Measurements from ENCODE around the gene CFAP54. TPM values are rescaled to one million over a fixed set of nuclear protein-coding genes. Genes with fewer than 3 reads are reported as not detected.

CFAP54 gene
- polyA plus RNA-seq, 3 donors: not detected

GRCh38 chr12:96502949-96503532 is 13.7 kb downstream of the CFAP54 start:
- Histone ChIP-seq H3K9me3 (replicated peaks in 1 of 2; ENCODE audit: control insufficient read depth in 1 of 2, insufficient read depth in 1 of 2, low read length in 2 of 2) (no peaks in the 10 kb centered on the region), H2AFZ (ENCODE audit: insufficient read depth, low read depth, low read length, poor library complexity, severe bottlenecking) (no peak overlapping the region), H3K4me1 (ENCODE audit: control insufficient read depth in 1 of 2, insufficient read depth in 2 of 2, low read length in 2 of 2) (peaks cover 10 to 12% of the 10 kb centered on the region in 2 donors), H3K4me2 (replicated peaks; ENCODE audit: extremely low read depth, low read length, poor library complexity, severe bottlenecking) (no peak overlapping the region), H4K20me1 (ENCODE audit: insufficient read depth, low read length) (no peaks in the 10 kb centered on the region), H3K79me2 (ENCODE audit: insufficient read depth, low read length) (no peaks in the 10 kb centered on the region), H3K27me3 (ENCODE audit: control insufficient read depth in 2 of 2, insufficient read depth in 2 of 2, low read length in 2 of 2) (no peaks in the 10 kb centered on the region), H3K4me3 (replicated peaks in 1 of 3; ENCODE audit: low read depth in 2 of 3, low read length in 3 of 3) (no peak overlapping the region), H3K27ac (ENCODE audit: low read depth in 1 of 2, low read length in 2 of 2) (no peak overlapping the region), H3K9ac (ENCODE audit: insufficient read depth, low read length, poor library complexity, severe bottlenecking) (no peak overlapping the region), H3K36me3 (replicated peaks in 1 of 2; ENCODE audit: control insufficient read depth in 1 of 2, insufficient read depth in 2 of 2, low read length in 2 of 2) (no peaks in the 10 kb centered on the region)
- Mint-ChIP-seq H3K9me3 (no peaks in the 10 kb centered on the region), H3K4me1 (peaks cover 15% of the 10 kb centered on the region), H3K4me3 (no peak overlapping the region), H3K36me3 (no peaks in the 10 kb centered on the region), H3K27ac (no peak overlapping the region), H3K27me3 (ENCODE audit: low read depth in 3 of 3) (peaks cover 0 to 1% (median 0%) of the 10 kb centered on the region in 3 donors)
- TF ChIP-seq CTCF (IDR thresholded peaks at IDR 0.05): no peak
- DNase-seq: no peak
- 81% methylated on average over 1 of the region's 6 CpGs for WGBS (ENCODE audit: insufficient coverage)
- intact Hi-C loops (cut with micrococcal nuclease): no loop called here

- peaks cover 10 to 12% of the 10 kb centered on the region in 2 donors for H3K4me1 ChIP-seq (ENCODE audit: control insufficient read depth in 1 of 2, insufficient read depth in 2 of 2, low read length in 2 of 2)
- Mint-ChIP-seq H3K27me3 (ENCODE audit: low read depth in 3 of 3) (peaks cover 0 to 2% (median 0%) of the 10 kb centered on the region in 3 donors), H3K27ac (no peak overlapping the region), H3K9me3 (no peaks in the 10 kb centered on the region), H3K4me1 (peaks cover 15% of the 10 kb centered on the region), H3K36me3 (no peaks in the 10 kb centered on the region), H3K4me3 (no peak overlapping the region)
- H3K9me3 ChIP-seq (replicated peaks in 1 of 2; ENCODE audit: control insufficient read depth in 1 of 2, insufficient read depth in 1 of 2, low read length in 2 of 2): no peaks in the 10 kb centered on the region
- no peak overlapping the region for H3K27ac ChIP-seq (ENCODE audit: low read depth in 1 of 2, low read length in 2 of 2)
- no peaks in the 10 kb centered on the region for H4K20me1 ChIP-seq (ENCODE audit: insufficient read depth, low read length)
- intact Hi-C loops (cut with micrococcal nuclease): no loop called here
- H3K36me3 ChIP-seq (replicated peaks in 1 of 2; ENCODE audit: control insufficient read depth in 1 of 2, insufficient read depth in 2 of 2, low read length in 2 of 2): no peaks in the 10 kb centered on the region
- TF ChIP-seq CTCF (IDR thresholded peaks at IDR 0.05): no peak
- H3K79me2 ChIP-seq (ENCODE audit: insufficient read depth, low read length): no peaks in the 10 kb centered on the region
- H2AFZ ChIP-seq (ENCODE audit: insufficient read depth, low read depth, low read length, poor library complexity, severe bottlenecking): no peak overlapping the region
- no peak overlapping the region for H3K4me2 ChIP-seq (replicated peaks; ENCODE audit: extremely low read depth, low read length, poor library complexity, severe bottlenecking)
- DNase-seq: no peak
- no peak overlapping the region for H3K4me3 ChIP-seq (replicated peaks in 1 of 3; ENCODE audit: low read depth in 2 of 3, low read length in 3 of 3)
- no peaks in the 10 kb centered on the region for H3K27me3 ChIP-seq (ENCODE audit: control insufficient read depth in 2 of 2, insufficient read depth in 2 of 2, low read length in 2 of 2)
- no peak overlapping the region for H3K9ac ChIP-seq (ENCODE audit: insufficient read depth, low read length, poor library complexity, severe bottlenecking)
Observed at GRCh38 chr12:96503976-96504375, 14.6 kb downstream of the CFAP54 start.

Measured in CD14-positive monocyte (primary cell).